ENCODE data around the gene ARL4C.
"Not testable (repeated sequence)": the region's sequence is repeated elsewhere in the genome, so short reads cannot be mapped to it uniquely, and the experiment has no call there.

DNA sequence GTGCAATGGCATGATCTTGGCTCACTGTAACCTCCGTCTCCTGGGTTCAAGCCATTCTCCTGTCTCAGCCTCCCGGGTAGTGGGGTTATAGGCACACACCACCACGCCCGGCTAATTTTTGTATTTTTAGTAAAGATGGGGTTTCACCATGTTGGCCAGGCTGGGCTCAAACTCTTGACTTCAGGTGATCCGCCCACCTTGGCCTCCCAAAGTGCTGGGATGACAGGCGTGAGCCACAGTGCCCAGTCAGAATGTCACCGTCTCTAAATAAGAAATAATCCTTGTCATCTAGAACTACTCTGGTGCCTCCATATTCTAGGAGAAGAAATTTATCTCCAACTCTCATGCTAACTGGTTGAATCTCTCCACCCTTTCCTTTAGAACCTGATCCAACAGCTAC, 41.6 kb downstream of the ARL4C start:
- TF ChIP-seq CTCF, POLR2A (IDR thresholded peaks at IDR 0.05): not testable (repeated sequence)

All from body of pancreas (tissue), 4 donors.